ENCODE results near the gene PKP2.

PKP2 gene

DNA sequence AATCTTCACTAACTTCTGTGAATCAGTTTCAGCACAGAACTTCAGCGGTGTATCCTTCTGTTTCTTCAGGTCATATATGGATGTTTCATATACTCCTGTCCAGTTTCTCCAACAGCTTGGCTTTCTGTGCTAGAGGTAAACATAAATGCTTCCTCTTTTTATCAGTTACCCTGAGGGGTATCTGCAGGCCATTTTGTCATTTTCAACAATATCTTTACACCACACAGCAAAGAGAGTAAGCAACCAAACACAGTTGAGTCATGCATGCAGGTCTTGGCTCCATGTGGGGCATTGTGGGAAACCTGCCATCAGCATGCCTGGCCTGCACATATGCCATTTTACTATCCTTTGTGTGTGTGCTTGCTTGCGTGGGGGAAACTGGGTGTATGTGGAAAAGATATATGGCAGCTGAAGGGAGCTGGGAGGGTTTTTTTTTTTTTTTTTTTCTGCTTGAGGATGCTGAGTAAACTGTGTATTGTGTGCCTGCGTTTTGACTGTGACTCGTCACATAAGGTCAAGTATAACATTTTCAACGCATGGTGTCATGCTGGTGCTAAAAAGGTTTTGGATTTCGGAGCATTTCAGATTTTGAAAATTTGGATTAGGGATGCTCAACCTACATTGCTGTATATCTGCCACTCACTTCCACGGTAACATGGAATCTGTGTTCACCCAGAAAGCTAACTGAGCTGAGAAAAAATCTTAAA, 84.7 kb downstream of the PKP2 start:
- H2AFZ ChIP-seq (ENCODE audit: low read depth, low read length), result no peak overlapping the region
- H3K9me3 ChIP-seq (ENCODE audit: low read length), result no peaks in the 10 kb centered on the region
- no peaks in the 10 kb centered on the region for H3K36me3 ChIP-seq (ENCODE audit: insufficient read depth, low read length)
- H3K4me1 ChIP-seq (ENCODE audit: insufficient read depth, low read length), result no peaks in the 10 kb centered on the region
- no peaks in the 10 kb centered on the region for H3K27me3 ChIP-seq (ENCODE audit: insufficient read depth, low read length)
- no peak overlapping the region for H3K4me3 ChIP-seq (ENCODE audit: low read length)

DNA sequence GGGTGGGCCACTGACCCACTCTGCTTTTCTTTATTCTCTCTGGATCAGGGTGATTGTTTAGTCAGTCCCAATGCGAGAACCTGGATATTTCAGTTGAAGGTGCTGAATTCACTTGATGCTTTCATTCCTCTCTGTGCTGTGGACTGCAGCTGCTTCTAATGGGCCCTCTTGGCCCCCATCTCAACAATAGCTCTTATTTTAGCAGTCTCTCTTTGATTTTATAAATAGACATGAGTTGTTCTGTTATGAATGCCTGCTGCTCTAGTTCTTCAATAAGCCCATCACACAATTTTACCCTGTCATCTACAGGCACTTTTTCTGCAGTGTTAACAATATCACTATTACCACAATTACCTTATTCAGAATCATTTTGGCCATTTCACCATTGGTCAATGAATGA, 86.7 kb downstream of the PKP2 start:
- H3K4me1 ChIP-seq (ENCODE audit: insufficient read depth, low read length), result no peaks in the 10 kb centered on the region
- no peak overlapping the region for H2AFZ ChIP-seq (ENCODE audit: low read depth, low read length)
- no peaks in the 10 kb centered on the region for H3K36me3 ChIP-seq (ENCODE audit: insufficient read depth, low read length)
- H3K9me3 ChIP-seq (ENCODE audit: low read length), result no peaks in the 10 kb centered on the region
- H3K27me3 ChIP-seq (ENCODE audit: insufficient read depth, low read length), result no peaks in the 10 kb centered on the region
- H3K4me3 ChIP-seq (ENCODE audit: low read length), result no peak overlapping the region

DNA sequence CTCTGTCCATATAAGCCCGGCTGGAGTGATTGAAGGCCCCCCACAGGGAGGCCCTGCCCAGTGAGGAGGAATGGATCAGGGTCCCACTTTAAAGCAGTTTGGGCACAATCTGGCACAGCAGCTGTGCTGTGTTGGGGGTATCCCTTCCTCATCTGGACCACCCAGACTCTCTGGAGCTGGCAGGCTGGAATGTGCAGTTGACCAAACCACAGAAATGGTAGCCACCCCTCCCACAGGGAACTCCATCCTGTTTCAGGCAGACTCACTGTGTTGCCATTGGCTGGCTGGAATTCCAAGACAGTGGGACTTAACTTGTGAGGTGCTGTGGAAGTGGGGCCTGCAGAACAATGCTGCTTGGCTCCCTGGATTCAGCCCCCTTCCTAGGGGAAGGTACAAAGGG, 87.4 kb downstream of the PKP2 start:
- Histone ChIP-seq H3K36me3 (ENCODE audit: insufficient read depth, low read length) (no peaks in the 10 kb centered on the region), H3K4me1 (ENCODE audit: insufficient read depth, low read length) (no peaks in the 10 kb centered on the region), H3K27me3 (ENCODE audit: insufficient read depth, low read length) (no peaks in the 10 kb centered on the region), H3K4me3 (ENCODE audit: low read length) (no peak overlapping the region), H3K9me3 (ENCODE audit: low read length) (no peaks in the 10 kb centered on the region), H2AFZ (ENCODE audit: low read depth, low read length) (no peak overlapping the region)

DNA sequence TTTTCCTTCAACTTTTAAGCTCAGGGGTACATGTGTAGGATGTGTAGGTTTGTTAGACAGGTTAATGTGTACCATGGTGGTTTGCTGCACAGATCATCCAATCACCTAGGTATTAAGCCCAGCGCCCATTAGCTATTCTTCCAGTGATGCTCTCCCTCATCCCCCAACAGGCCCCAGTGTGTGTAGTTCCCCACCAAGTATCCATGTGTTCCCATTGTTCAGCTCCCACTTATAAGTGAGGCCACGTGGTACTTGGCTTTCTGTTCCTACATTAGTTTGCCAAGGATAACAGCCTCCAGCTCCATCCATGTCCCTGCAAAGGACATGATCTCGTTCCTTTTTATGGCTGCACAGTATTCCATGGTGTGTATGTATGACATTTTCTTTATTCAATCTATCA, 92.3 kb downstream of the PKP2 start:
- Histone ChIP-seq H3K27me3 (ENCODE audit: insufficient read depth, low read length) (no peaks in the 10 kb centered on the region), H3K9me3 (ENCODE audit: low read length) (no peaks in the 10 kb centered on the region), H3K4me3 (ENCODE audit: low read length) (no peak overlapping the region), H2AFZ (ENCODE audit: low read depth, low read length) (no peak overlapping the region), H3K36me3 (ENCODE audit: insufficient read depth, low read length) (no peaks in the 10 kb centered on the region), H3K4me1 (ENCODE audit: insufficient read depth, low read length) (no peaks in the 10 kb centered on the region)

DNA sequence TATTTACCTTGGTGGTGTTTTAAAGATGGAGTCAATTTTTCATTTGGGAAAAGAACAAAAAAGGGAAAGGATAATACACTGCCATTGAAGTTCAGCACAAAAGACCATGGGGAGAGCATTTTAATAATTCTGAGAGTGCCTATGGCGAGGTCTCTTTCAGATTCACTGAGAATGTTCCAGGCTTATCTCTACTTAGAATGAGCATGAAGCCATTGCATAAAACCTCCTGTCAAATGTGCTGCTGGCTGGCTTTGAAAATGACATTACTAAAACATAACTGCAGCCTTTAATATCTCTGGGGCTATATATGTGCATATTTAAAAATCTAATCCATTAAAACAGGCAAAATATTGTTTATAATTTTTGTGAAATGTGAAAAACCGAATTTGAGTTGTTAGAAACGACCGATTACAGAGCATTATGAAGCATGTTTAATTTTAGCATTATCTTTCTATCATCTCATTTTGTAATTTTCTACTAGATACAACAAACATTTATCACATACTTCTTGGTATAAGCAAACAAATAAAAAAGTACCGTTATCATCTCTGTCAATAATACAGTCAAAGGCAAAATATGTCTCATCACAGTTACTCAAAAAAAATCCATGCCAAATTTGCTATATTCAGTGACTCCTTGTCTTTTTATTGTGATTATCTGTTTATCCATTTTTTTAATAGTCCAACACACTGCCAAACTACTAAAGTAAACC, 95.2 kb downstream of the PKP2 start:
- no peaks in the 10 kb centered on the region for H3K36me3 ChIP-seq (ENCODE audit: insufficient read depth, low read length)
- H3K4me3 ChIP-seq (ENCODE audit: low read length), result no peak overlapping the region
- H3K9me3 ChIP-seq (ENCODE audit: low read length), result no peaks in the 10 kb centered on the region
- H2AFZ ChIP-seq (ENCODE audit: low read depth, low read length), result no peak overlapping the region
- H3K27me3 ChIP-seq (ENCODE audit: insufficient read depth, low read length), result no peaks in the 10 kb centered on the region
- H3K4me1 ChIP-seq (ENCODE audit: insufficient read depth, low read length), result no peaks in the 10 kb centered on the region

DNA sequence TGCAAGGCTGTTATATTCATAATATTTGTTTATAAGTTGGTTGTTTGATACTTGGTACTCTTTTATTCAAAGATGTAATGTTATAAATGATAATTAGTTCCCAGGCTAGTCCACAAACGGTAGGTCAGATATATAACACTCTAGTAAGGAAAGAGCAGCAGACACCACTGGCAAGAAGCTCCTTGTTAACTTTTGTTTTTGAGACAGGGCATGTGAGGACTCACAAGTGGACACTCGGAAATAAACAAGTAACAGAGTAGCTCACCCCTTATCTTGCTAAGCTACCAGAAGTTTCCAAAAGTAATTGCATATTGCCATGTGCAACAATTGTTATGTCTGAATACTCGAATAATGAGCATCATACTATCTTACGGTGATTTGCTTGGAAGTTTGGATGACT, 102.3 kb downstream of the PKP2 start:
- Histone ChIP-seq H3K27me3 (ENCODE audit: insufficient read depth, low read length) (no peaks in the 10 kb centered on the region), H3K4me3 (ENCODE audit: low read length) (no peak overlapping the region), H3K4me1 (ENCODE audit: insufficient read depth, low read length) (no peaks in the 10 kb centered on the region), H3K36me3 (ENCODE audit: insufficient read depth, low read length) (no peaks in the 10 kb centered on the region), H2AFZ (ENCODE audit: low read depth, low read length) (no peak overlapping the region), H3K9me3 (ENCODE audit: low read length) (peaks cover 2% of the 10 kb centered on the region)

DNA sequence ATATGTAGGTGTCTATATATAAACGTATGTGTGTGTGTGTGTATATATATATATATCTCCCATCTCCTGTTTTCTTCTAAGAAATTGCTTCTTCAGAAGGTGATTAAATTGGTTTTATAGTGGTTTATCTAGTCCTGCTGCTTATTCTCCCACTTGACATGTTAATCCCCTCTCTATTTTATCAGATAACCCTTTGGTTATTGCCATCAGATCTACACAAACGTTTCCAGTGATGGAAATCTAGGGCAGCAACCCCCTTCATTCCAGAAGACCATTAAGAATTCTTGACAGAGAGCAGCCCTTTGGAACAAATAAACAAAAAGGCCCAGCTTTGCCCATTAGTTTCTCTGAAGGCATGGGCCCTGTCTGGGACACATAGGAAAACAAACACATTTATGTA, 106.7 kb downstream of the PKP2 start:
- H3K4me3 ChIP-seq (ENCODE audit: low read length), result no peak overlapping the region
- no peaks in the 10 kb centered on the region for H3K9me3 ChIP-seq (ENCODE audit: low read length)
- no peaks in the 10 kb centered on the region for H3K27me3 ChIP-seq (ENCODE audit: insufficient read depth, low read length)
- H2AFZ ChIP-seq (ENCODE audit: low read depth, low read length), result no peak overlapping the region
- H3K4me1 ChIP-seq (ENCODE audit: insufficient read depth, low read length), result peaks cover 6% of the 10 kb centered on the region
- H3K36me3 ChIP-seq (ENCODE audit: insufficient read depth, low read length), result no peaks in the 10 kb centered on the region

DNA sequence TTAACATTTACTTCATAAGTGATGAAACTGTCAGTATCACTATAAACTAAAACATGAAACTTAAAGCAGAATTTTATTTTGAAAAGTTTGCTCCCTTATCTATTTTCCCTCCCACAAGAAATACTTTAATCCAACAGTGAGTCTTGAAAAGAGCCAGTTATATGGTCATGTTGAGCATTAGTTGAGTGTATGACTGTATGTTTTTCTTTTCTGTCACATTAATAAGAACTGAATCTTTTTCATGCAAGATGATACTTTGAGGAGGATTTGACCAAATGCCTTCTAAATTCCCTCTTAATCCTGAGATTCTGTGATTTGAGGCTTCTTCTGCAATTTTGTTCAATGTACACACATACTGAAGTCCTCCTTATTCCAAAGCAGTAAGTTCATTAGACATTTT, 107.1 kb downstream of the PKP2 start:
- Histone ChIP-seq H3K9me3 (ENCODE audit: low read length) (no peaks in the 10 kb centered on the region), H2AFZ (ENCODE audit: low read depth, low read length) (no peak overlapping the region), H3K4me3 (ENCODE audit: low read length) (no peak overlapping the region), H3K27me3 (ENCODE audit: insufficient read depth, low read length) (no peaks in the 10 kb centered on the region), H3K4me1 (ENCODE audit: insufficient read depth, low read length) (peaks cover 6% of the 10 kb centered on the region), H3K36me3 (ENCODE audit: insufficient read depth, low read length) (no peaks in the 10 kb centered on the region)

DNA sequence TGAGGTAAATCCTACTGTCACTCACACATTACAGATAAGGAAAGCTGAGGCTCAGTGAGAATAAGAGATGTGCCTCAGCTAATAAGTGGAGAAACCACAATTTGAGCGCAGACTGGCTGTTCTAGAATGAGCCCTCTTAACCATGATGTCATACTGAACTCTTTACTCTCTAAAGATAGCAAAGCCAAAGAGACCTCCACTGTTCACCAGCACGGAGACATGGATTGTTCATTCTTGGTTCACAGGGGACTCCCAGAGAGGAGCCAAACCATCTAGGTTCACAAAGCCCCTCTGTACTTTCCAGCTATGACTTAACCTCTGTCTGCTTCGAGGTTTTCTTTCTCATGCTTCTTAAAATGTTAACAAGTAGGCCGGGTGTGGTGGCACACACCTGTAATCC, 108.2 kb downstream of the PKP2 start:
- H3K9me3 ChIP-seq (ENCODE audit: low read length), result no peaks in the 10 kb centered on the region
- H3K4me1 ChIP-seq (ENCODE audit: insufficient read depth, low read length), result peaks cover 6% of the 10 kb centered on the region

DNA sequence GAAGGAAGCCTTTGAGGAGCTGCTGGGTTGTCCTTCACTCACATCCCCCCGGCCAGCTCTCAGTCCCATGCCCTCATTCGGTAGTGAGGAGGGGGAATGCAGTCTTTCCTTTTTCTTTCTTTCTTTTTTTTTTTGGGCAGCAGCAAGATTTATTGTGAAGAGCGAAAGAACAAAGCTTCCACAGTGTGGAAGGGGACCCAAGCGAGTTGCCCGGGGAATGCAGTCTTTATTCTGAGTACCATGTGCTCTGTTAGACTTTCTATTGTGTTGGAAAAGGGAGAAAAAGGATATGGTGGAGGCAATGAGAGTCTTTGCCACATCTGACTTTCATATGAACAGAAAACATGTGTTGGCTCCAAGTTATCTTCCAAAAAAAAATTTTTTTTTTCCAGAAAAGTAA, 111.0 kb downstream of the PKP2 start:
- peak overlapping the region; percentile 18 for H2AFZ ChIP-seq (ENCODE audit: low read depth, low read length)
- H3K4me1 ChIP-seq (ENCODE audit: insufficient read depth, low read length), result peaks cover 6% of the 10 kb centered on the region
- H3K36me3 ChIP-seq (ENCODE audit: insufficient read depth, low read length), result no peaks in the 10 kb centered on the region
- no peak overlapping the region for H3K4me3 ChIP-seq (ENCODE audit: low read length)
- H3K27me3 ChIP-seq (ENCODE audit: insufficient read depth, low read length), result no peaks in the 10 kb centered on the region
- H3K9me3 ChIP-seq (ENCODE audit: low read length), result no peaks in the 10 kb centered on the region

More for the DNA sequence above, 108.2 kb downstream of the PKP2 start:
- Histone ChIP-seq H3K27me3 (ENCODE audit: insufficient read depth, low read length) (no peaks in the 10 kb centered on the region), H2AFZ (ENCODE audit: low read depth, low read length) (no peak overlapping the region), H3K36me3 (ENCODE audit: insufficient read depth, low read length) (no peaks in the 10 kb centered on the region), H3K4me3 (ENCODE audit: low read length) (no peak overlapping the region)

DNA sequence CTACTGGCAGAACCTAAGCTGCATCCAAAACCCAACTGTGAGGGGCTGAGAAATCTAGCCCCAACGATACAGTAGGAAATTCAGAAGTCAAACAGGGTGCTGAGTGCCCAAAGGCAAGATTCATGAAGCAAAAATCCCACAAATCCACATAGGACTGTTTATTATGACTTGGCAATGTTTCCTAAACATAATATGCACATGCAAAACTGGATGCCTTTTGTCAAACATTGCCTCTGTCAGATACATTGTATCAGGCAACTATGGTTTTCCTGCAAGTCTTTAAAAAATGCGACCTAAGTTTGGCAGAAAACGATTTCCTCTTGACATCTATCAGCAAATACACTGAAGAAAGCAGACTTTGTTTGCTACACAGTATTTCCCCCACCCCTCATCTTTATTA, 113.5 kb downstream of the PKP2 start:
- Histone ChIP-seq H3K27me3 (ENCODE audit: insufficient read depth, low read length) (no peaks in the 10 kb centered on the region), H2AFZ (ENCODE audit: low read depth, low read length) (no peak overlapping the region), H3K36me3 (ENCODE audit: insufficient read depth, low read length) (no peaks in the 10 kb centered on the region), H3K4me3 (ENCODE audit: low read length) (no peak overlapping the region), H3K9me3 (ENCODE audit: low read length) (no peaks in the 10 kb centered on the region), H3K4me1 (ENCODE audit: insufficient read depth, low read length) (peaks cover 6% of the 10 kb centered on the region)

DNA sequence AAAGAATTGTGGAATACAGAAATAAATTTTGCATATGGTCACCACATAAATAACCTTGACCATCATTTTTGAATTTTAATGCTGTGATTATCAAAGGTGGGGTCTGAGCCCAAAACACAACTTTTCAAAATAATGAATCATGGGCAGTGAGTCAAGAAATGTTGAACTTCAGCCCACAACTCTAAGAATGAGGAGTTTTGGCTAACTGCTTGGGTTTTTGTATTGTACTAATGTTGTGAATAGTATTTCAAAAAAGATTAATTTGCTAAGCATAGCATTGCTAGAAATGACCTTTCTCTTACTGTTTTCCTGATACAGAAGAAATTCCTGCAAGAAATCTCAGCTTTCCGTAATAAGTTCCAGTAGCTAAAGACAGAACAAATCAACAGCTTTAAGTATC, 116.5 kb downstream of the PKP2 start:
- Histone ChIP-seq H3K9me3 (ENCODE audit: low read length) (no peaks in the 10 kb centered on the region), H3K27me3 (ENCODE audit: insufficient read depth, low read length) (no peaks in the 10 kb centered on the region), H3K4me3 (ENCODE audit: low read length) (no peak overlapping the region), H3K4me1 (ENCODE audit: insufficient read depth, low read length) (no peaks in the 10 kb centered on the region), H3K36me3 (ENCODE audit: insufficient read depth, low read length) (no peaks in the 10 kb centered on the region), H2AFZ (ENCODE audit: low read depth, low read length) (no peak overlapping the region)

DNA sequence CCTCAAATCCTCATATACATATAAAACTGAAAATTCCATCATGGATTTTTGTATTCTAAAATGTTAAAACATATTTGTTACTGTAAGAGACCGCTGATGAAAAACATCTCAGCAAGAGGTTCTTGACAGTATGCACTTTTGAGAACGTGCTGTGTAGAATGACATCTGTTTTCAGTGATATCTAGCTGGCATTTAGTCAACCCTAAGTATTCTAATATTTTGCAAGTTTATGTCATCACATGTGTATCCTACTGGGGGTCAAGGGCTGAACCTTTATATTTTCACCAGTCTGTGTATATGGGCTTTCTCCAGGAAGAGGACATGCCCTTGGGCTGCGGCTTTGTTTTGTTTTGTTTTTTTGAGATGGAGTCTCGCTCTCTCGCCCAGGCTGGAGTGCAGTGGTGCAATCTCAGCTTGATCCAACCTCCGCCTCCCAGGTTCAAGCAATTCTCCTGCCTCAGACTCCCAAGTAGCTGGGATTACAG, 118.8 kb downstream of the PKP2 start:
- H2AFZ ChIP-seq (ENCODE audit: low read depth, low read length), result no peak overlapping the region
- H3K4me3 ChIP-seq (ENCODE audit: low read length), result no peak overlapping the region
- H3K36me3 ChIP-seq (ENCODE audit: insufficient read depth, low read length), result no peaks in the 10 kb centered on the region
- no peaks in the 10 kb centered on the region for H3K9me3 ChIP-seq (ENCODE audit: low read length)
- H3K4me1 ChIP-seq (ENCODE audit: insufficient read depth, low read length), result no peaks in the 10 kb centered on the region
- no peaks in the 10 kb centered on the region for H3K27me3 ChIP-seq (ENCODE audit: insufficient read depth, low read length)

All from neuron (in vitro differentiated cells).